Measurements from ENCODE around the gene CDC45.

The CDC45 gene

DNA sequence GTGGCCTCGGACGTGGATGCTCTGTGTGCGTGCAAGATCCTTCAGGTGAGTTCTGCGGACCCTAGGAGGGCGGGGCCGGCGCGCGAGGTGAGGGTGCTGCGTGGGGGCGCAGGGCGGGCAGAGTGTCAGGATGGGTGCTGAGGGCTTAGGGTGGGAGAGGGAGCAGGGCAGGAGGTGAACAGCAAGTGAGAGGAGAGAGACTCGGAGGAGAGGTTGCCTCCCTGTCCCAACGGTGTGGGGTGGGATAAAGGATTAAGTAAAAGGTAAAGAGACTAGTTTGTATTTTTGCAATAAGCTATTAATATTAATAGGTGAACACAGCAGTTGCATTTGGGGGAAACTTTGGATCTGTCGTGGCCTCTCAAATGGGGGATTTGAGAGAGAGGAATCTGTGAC lies 451 bp downstream of the CDC45 start:
- H3K36me3 ChIP-seq (ENCODE audit: control insufficient read depth in 5 of 5, insufficient read depth in 5 of 5, low read length in 5 of 5) = peaks cover 0 to 10% (median 1%) of the 10 kb centered on the region in 5 donors
- peak overlapping the region in 4 of 5 donors; percentile 53 to 95 (median 76) for H3K4me3 ChIP-seq (ENCODE audit: low read depth in 1 of 5, low read length in 5 of 5)
- no peak overlapping the region for H3K27ac ChIP-seq (ENCODE audit: low read depth, low read length)
- no peaks in the 10 kb centered on the region for H3K27me3 ChIP-seq (ENCODE audit: control insufficient read depth in 5 of 5, insufficient read depth in 4 of 5, low read length in 5 of 5)
- H3K9ac ChIP-seq (ENCODE audit: low read length in 5 of 5) = no peak overlapping the region
- peaks cover 9 to 35% (median 27%) of the 10 kb centered on the region in 5 donors for H3K4me1 ChIP-seq (ENCODE audit: control insufficient read depth in 5 of 5, insufficient read depth in 5 of 5, low read length in 5 of 5)
- H3K9me3 ChIP-seq (ENCODE audit: control insufficient read depth in 5 of 5, low read length in 5 of 5) = no peaks in the 10 kb centered on the region

DNA sequence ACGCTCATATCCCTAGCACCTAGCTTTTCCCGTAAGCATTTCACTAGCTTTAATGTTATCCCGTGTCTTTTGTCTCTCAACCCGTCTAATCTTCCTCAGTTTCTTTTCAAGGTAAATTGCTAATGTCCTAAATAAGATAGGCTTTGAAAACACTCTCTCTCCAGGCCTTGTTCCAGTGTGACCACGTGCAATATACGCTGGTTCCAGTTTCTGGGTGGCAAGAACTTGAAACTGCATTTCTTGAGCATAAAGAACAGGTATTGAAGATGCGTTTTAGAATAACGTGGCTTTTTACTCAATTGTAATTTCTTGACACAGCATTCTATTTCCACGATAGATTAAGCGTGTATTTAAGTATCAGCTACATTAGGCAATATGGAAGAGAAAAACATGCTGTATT lies 1.1 kb downstream of the CDC45 start:
- Histone ChIP-seq H3K4me3 (ENCODE audit: low read depth in 1 of 5, low read length in 5 of 5) (no peak overlapping the region), H3K4me1 (ENCODE audit: control insufficient read depth in 5 of 5, insufficient read depth in 5 of 5, low read length in 5 of 5) (peaks cover 9 to 35% (median 27%) of the 10 kb centered on the region in 5 donors), H3K9me3 (ENCODE audit: control insufficient read depth in 5 of 5, low read length in 5 of 5) (no peaks in the 10 kb centered on the region), H3K9ac (ENCODE audit: low read length in 5 of 5) (no peak overlapping the region), H3K27me3 (ENCODE audit: control insufficient read depth in 5 of 5, insufficient read depth in 4 of 5, low read length in 5 of 5) (no peaks in the 10 kb centered on the region), H3K36me3 (ENCODE audit: control insufficient read depth in 5 of 5, insufficient read depth in 5 of 5, low read length in 5 of 5) (peaks cover 0 to 4% (median 0%) of the 10 kb centered on the region in 5 donors), H3K27ac (ENCODE audit: low read depth, low read length) (no peak overlapping the region)

DNA sequence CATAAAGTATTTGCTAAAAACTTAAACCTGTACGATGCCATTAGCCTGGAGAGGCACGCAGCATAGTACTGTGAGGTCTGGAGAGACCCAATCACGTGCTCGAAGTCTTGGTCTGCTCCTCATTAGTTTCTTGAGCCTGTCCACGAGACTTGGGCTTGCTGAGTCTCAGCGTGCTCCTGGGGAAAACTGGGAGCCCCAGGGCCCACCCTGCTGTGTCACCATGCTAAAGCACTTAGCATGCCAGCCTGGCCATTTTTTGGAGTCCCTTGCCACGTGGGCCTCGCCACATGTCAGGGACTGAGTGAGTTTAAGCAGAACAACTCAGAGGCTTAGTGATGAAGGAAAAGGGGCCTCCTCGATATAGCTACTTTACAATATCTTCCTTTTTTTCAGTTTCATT lies 2.6 kb downstream of the CDC45 start:
- H3K9me3 ChIP-seq (ENCODE audit: control insufficient read depth in 5 of 5, low read length in 5 of 5) = no peaks in the 10 kb centered on the region
- H3K27me3 ChIP-seq (ENCODE audit: control insufficient read depth in 5 of 5, insufficient read depth in 4 of 5, low read length in 5 of 5) = no peaks in the 10 kb centered on the region
- no peak overlapping the region for H3K27ac ChIP-seq (ENCODE audit: low read depth, low read length)
- no peak overlapping the region for H3K9ac ChIP-seq (ENCODE audit: low read length in 5 of 5)
- H3K36me3 ChIP-seq (ENCODE audit: control insufficient read depth in 5 of 5, insufficient read depth in 5 of 5, low read length in 5 of 5) = no peaks in the 10 kb centered on the region
- H3K4me3 ChIP-seq (ENCODE audit: low read depth in 1 of 5, low read length in 5 of 5) = no peak overlapping the region
- H3K4me1 ChIP-seq (ENCODE audit: control insufficient read depth in 5 of 5, insufficient read depth in 5 of 5, low read length in 5 of 5) = peaks cover 8 to 25% (median 21%) of the 10 kb centered on the region in 5 donors

DNA sequence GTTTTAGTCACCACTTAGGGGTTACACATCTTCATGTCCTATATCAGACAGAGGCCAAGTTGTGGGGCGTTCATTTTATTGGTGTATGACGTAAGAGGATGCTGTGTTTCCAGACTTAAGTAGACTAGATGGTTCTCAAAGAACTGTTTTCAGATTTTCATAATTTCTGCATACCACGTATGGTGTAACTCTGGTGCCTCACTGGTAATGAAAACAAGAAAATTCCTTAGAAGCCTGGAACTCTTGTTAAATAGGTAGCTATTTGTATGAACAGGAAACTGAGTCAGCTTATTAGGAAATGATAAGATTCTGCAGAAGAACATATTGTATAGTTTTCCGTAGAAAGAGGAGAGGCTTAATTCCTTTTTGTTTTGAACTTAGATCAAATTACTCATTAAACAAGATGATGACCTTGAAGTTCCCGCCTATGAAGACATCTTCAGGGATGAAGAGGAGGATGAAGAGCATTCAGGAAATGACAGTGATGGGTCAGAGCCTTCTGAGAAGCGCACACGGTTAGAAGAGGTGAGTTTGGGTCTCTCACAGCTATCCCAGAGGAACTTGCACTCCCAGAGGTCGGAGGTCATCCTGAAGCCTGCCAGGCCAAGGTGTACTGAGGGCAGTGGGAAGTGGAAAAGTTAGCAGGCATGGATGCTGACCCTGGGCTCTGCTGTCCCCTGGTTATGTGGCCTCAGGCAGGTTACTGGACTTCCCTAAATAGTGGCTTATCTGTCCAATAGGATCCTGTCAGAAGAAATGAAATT lies 3.9 kb downstream of the CDC45 start:
- no peak overlapping the region for H3K27ac ChIP-seq (ENCODE audit: low read depth, low read length)

DNA sequence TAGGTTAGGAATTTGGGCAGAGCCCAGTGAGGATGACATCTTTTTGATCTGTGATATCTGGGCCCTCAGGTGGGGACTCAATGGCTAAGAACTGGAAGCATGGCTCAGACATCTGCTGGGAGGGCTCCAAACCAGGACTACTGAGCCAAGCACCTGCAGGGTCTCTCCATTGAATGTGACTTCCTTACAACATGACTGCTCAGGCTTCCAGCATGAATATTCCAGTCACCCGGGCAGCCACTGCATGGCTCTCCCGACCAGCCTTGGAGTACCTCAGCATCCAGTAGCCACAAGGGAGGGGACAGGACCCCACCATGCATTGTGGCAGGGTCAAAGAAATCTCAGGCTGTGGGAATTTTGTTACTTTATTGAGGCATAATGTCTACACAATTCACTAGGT lies 8.6 kb downstream of the CDC45 start:
- Histone ChIP-seq H3K4me3 (ENCODE audit: low read depth in 1 of 5, low read length in 5 of 5) (no peak overlapping the region), H3K4me1 (ENCODE audit: control insufficient read depth in 5 of 5, insufficient read depth in 5 of 5, low read length in 5 of 5) (peaks cover 0 to 8% (median 4%) of the 10 kb centered on the region in 5 donors), H3K27me3 (ENCODE audit: control insufficient read depth in 5 of 5, insufficient read depth in 4 of 5, low read length in 5 of 5) (no peaks in the 10 kb centered on the region), H3K9ac (ENCODE audit: low read length in 5 of 5) (no peak overlapping the region), H3K27ac (ENCODE audit: low read depth, low read length) (no peak overlapping the region), H3K36me3 (ENCODE audit: control insufficient read depth in 5 of 5, insufficient read depth in 5 of 5, low read length in 5 of 5) (no peaks in the 10 kb centered on the region), H3K9me3 (ENCODE audit: control insufficient read depth in 5 of 5, low read length in 5 of 5) (no peaks in the 10 kb centered on the region)

More for the DNA sequence above, 3.9 kb downstream of the CDC45 start:
- no peak overlapping the region for H3K4me3 ChIP-seq (ENCODE audit: low read depth in 1 of 5, low read length in 5 of 5)
- no peaks in the 10 kb centered on the region for H3K9me3 ChIP-seq (ENCODE audit: control insufficient read depth in 5 of 5, low read length in 5 of 5)
- H3K4me1 ChIP-seq (ENCODE audit: control insufficient read depth in 5 of 5, insufficient read depth in 5 of 5, low read length in 5 of 5) = peaks cover 2 to 12% (median 7%) of the 10 kb centered on the region in 5 donors
- H3K36me3 ChIP-seq (ENCODE audit: control insufficient read depth in 5 of 5, insufficient read depth in 5 of 5, low read length in 5 of 5) = no peaks in the 10 kb centered on the region
- no peaks in the 10 kb centered on the region for H3K27me3 ChIP-seq (ENCODE audit: control insufficient read depth in 5 of 5, insufficient read depth in 4 of 5, low read length in 5 of 5)
- no peak overlapping the region for H3K9ac ChIP-seq (ENCODE audit: low read length in 5 of 5)

DNA sequence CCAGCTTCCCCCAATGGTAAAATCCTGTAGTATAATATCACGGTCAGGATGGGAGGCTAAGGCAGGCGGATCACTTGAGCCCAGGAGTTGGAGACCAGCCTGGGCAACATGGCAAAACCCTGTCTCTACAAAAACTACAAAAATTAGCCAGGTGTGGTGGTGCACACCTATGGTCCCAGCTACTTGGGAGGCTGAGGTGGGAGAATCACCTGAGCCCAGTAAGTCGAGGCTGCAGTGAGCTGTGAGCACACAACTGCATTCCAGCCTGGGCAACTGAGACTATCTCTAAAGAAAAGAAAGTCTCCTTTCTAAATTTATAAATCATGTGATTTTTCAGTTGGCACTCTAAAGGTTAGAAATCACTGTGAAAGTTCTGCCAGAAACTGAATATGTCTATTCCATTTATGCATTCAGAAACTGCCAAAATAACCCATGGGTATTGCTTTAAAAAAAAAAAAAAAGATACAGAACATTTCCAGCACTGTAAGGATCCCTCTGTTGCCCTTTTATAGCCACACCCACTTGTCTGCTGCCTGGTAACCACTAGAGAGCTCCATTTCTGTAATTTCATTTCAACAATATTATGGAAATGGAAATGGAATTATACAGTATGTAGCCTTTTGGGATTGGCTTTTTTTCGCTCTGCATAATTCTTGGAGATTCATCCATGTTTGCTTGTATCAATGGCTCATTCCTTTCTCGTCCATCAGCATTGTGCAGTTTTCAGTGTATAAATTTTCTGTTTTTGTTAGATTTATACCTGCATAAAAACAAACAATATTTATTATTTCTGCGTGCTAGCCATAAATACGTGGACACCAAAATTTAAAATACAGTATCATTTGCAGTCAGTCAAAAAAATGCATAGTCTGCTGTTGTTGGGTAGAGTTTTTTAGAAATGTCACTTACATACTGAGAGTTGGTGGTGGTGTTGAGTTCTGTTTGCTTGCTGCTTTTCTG lies 9.4 kb downstream of the CDC45 start:
- H3K9me3 ChIP-seq (ENCODE audit: control insufficient read depth in 5 of 5, low read length in 5 of 5) = no peaks in the 10 kb centered on the region
- peaks cover 0 to 7% (median 2%) of the 10 kb centered on the region in 5 donors for H3K4me1 ChIP-seq (ENCODE audit: control insufficient read depth in 5 of 5, insufficient read depth in 5 of 5, low read length in 5 of 5)
- no peaks in the 10 kb centered on the region for H3K27me3 ChIP-seq (ENCODE audit: control insufficient read depth in 5 of 5, insufficient read depth in 4 of 5, low read length in 5 of 5)
- H3K4me3 ChIP-seq (ENCODE audit: low read depth in 1 of 5, low read length in 5 of 5) = no peak overlapping the region
- H3K27ac ChIP-seq (ENCODE audit: low read depth, low read length) = no peak overlapping the region
- H3K36me3 ChIP-seq (ENCODE audit: control insufficient read depth in 5 of 5, insufficient read depth in 5 of 5, low read length in 5 of 5) = no peaks in the 10 kb centered on the region
- no peak overlapping the region for H3K9ac ChIP-seq (ENCODE audit: low read length in 5 of 5)

DNA sequence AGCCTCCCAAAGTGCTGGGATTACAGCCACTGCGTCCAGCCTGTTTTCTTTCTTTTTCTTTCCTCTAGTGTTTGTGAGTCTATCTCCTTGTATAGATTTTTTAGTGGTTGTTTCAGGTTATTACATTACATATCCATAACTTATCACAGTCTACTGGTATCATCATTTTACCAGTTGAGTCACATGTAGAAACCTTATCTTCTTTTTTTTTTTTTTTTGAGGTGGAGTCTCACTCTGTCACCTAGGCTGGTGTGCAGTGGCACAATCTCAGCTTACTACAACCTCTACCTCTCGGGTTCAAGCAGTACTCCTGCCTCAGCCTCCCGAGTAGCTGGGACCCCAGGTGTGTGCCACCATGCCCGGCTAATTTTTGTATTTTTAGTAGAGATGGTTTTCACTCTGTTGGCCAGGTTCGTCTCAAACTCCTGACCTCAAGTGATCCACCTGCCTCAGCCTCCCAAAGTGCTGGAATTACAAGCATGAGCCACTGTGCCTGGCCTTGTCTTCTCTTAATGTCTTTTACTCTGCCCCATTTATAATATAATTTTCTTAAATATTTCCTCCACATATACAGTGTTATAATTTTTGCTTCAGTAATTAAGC lies 11.0 kb downstream of the CDC45 start:
- Histone ChIP-seq H3K4me1 (ENCODE audit: control insufficient read depth in 5 of 5, insufficient read depth in 5 of 5, low read length in 5 of 5) (peaks cover 0 to 7% (median 0%) of the 10 kb centered on the region in 5 donors), H3K9ac (ENCODE audit: low read length in 5 of 5) (peak overlapping the region in 1 of 5 donors; percentile 39), H3K27me3 (ENCODE audit: control insufficient read depth in 5 of 5, insufficient read depth in 4 of 5, low read length in 5 of 5) (no peaks in the 10 kb centered on the region), H3K9me3 (ENCODE audit: control insufficient read depth in 5 of 5, low read length in 5 of 5) (no peaks in the 10 kb centered on the region), H3K36me3 (ENCODE audit: control insufficient read depth in 5 of 5, insufficient read depth in 5 of 5, low read length in 5 of 5) (no peaks in the 10 kb centered on the region), H3K27ac (ENCODE audit: low read depth, low read length) (no peak overlapping the region), H3K4me3 (ENCODE audit: low read depth in 1 of 5, low read length in 5 of 5) (no peak overlapping the region)

DNA sequence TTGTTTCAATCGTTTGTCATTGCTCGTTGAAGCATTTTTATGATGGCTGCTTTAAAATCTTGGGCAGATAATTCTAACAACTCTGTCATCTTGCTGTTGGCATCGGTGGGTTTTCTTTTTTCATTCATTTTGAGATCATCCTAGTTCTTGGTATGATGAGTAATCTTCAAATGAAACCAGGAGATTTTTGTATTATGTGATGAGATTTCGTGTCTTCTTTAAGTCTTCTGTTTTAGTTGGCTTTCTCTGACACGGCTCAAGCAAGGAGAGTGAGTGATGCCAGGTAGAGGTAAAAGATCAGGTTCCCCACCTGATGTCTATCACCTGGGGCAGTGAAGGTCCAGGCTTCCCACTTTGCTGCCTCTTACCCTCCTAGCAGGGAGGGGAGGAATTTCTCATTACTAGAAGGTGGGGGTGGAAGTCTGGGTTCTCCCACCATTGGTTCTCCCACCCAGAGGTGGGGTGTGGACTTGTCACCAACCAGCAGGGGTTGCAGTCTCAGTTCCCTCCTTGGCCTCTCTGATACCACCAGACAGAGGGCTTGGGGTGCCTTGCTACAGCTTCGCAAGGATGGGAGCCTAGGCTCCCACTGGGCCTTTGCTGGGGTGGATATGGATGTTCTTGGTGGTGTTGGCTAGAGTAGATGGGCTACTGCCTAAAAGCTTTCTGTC lies 12.9 kb downstream of the CDC45 start:
- no peaks in the 10 kb centered on the region for H3K9me3 ChIP-seq (ENCODE audit: control insufficient read depth in 5 of 5, low read length in 5 of 5)
- H3K4me1 ChIP-seq (ENCODE audit: control insufficient read depth in 5 of 5, insufficient read depth in 5 of 5, low read length in 5 of 5) = peaks cover 0 to 9% (median 4%) of the 10 kb centered on the region in 5 donors
- H3K4me3 ChIP-seq (ENCODE audit: low read depth in 1 of 5, low read length in 5 of 5) = no peak overlapping the region
- no peak overlapping the region for H3K9ac ChIP-seq (ENCODE audit: low read length in 5 of 5)
- H3K27ac ChIP-seq (ENCODE audit: low read depth, low read length) = no peak overlapping the region
- no peaks in the 10 kb centered on the region for H3K27me3 ChIP-seq (ENCODE audit: control insufficient read depth in 5 of 5, insufficient read depth in 4 of 5, low read length in 5 of 5)
- H3K36me3 ChIP-seq (ENCODE audit: control insufficient read depth in 5 of 5, insufficient read depth in 5 of 5, low read length in 5 of 5) = no peaks in the 10 kb centered on the region

DNA sequence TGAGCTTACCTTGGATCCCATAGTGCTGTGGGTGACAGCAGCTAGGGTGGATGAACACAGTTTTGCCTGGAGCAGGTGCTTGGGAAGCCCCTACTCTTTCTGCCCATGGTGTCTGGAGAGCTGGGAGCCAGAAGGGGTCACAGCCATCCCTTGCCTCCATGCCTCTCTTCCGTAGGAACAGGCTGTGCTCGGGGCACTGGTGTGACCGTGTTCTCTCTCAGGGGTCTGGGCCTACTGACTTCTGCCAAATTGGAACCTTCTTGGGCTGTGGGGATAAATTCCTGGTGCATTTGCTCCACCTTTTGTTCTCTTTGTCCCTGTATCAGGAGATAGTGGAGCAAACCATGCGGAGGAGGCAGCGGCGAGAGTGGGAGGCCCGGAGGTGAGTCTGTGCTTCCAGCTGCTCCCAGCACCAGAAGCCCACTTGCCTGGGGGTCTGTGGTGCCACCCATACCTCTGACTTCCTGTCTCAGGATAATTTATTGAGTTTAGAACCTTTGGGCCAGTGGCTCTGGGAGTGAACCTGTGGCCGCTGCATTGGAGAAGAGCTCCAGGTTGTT lies 14.4 kb downstream of the CDC45 start:
- no peak overlapping the region for H3K4me3 ChIP-seq (ENCODE audit: low read depth in 1 of 5, low read length in 5 of 5)
- no peaks in the 10 kb centered on the region for H3K27me3 ChIP-seq (ENCODE audit: control insufficient read depth in 5 of 5, insufficient read depth in 4 of 5, low read length in 5 of 5)
- peaks cover 0 to 9% (median 3%) of the 10 kb centered on the region in 5 donors for H3K4me1 ChIP-seq (ENCODE audit: control insufficient read depth in 5 of 5, insufficient read depth in 5 of 5, low read length in 5 of 5)
- no peak overlapping the region for H3K9ac ChIP-seq (ENCODE audit: low read length in 5 of 5)
- no peaks in the 10 kb centered on the region for H3K36me3 ChIP-seq (ENCODE audit: control insufficient read depth in 5 of 5, insufficient read depth in 5 of 5, low read length in 5 of 5)
- no peak overlapping the region for H3K27ac ChIP-seq (ENCODE audit: low read depth, low read length)
- no peaks in the 10 kb centered on the region for H3K9me3 ChIP-seq (ENCODE audit: control insufficient read depth in 5 of 5, low read length in 5 of 5)
